A673 (cell line): Measurements from ENCODE around the gene RNF13. TPM values are rescaled to one million over a fixed set of nuclear protein-coding genes. Genes with fewer than 3 reads are reported as not detected.

Experiments used
- BruUV-seq: library from RNA; stranded (reverse); fragments of 400-500 nt; replicated peaks from 2 replicates; lab custom pipeline; 2021; lab: Mats Ljungman, UMichigan
- CTCF ChIA-PET: fragments of 300-600 bp; sonication (Branson Sonifier 250); formaldehyde crosslinking; loops from one replicate; lab custom pipeline; 2022; ENCODE audit warnings: antibody characterized with exemption; lab: Charles Lee
- POLR2A ChIA-PET: fragments of 300-600 bp; sonication (Branson Sonifier 250); formaldehyde crosslinking; loops from one replicate; lab custom pipeline; 2022; ENCODE audit warnings: antibody characterized with exemption; ENCODE audit not compliant: low non-redundant PET; lab: Charles Lee
- DNase-seq: peaks from one replicate; pipeline ENCODE4 v3.0.0-alpha.2; 2015; ENCODE audit warnings: low spot score
- H3K27ac ChIP-seq: fragments of 200-600 bp; sonication (generic); 2 replicates; pipeline ENCODE4 v1.5.1; 2016; ENCODE audit warnings: mixed run types, low read depth, mild to moderate bottlenecking, mixed read lengths, antibody characterized with exemption, low read length; ENCODE audit not compliant: poor library complexity, severe bottlenecking
- H3K27me3 ChIP-seq: fragments of 200-600 bp; sonication (generic); replicated peaks from 2 replicates; pipeline ENCODE4 v1.6.1; 2017; ENCODE audit warnings: mixed run types, low read depth, mild to moderate bottlenecking, mixed read lengths, antibody characterized with exemption, low read length; ENCODE audit not compliant: insufficient read depth, poor library complexity
- H3K36me3 ChIP-seq: fragments of 200-600 bp; sonication (generic); 2 replicates; pipeline ENCODE4 v1.6.1; 2016; ENCODE audit warnings: mixed run types, mild to moderate bottlenecking, mixed read lengths, antibody characterized with exemption, low read length; ENCODE audit not compliant: insufficient read depth, poor library complexity, severe bottlenecking
- H3K4me1 ChIP-seq: fragments of 200-600 bp; sonication (generic); 2 replicates; pipeline ENCODE4 v1.6.1; 2017; ENCODE audit warnings: mixed run types, mild to moderate bottlenecking, mixed read lengths, antibody characterized with exemption, low read length; ENCODE audit not compliant: insufficient read depth, poor library complexity, severe bottlenecking
- H3K4me3 ChIP-seq: fragments of 200-600 bp; sonication (generic); 2 replicates; pipeline ENCODE4 v1.5.1; 2016; ENCODE audit warnings: low read depth, mixed run types, mild to moderate bottlenecking, mixed read lengths, low read length; ENCODE audit not compliant: poor library complexity, severe bottlenecking
- H3K9me3 ChIP-seq: fragments of 200-600 bp; sonication (generic); 2 replicates; pipeline ENCODE4 v1.6.1; 2016; ENCODE audit warnings: mixed run types, low read depth, mild to moderate bottlenecking, mixed read lengths, antibody characterized with exemption, low read length; ENCODE audit not compliant: poor library complexity, severe bottlenecking
- EZH2 ChIP-seq: fragments of 200-600 bp; sonication (generic); IDR thresholded peaks from 2 replicates; pipeline ENCODE4 v1.6.1; 2017; ENCODE audit warnings: borderline replicate concordance, low read depth, mild to moderate bottlenecking, mixed read lengths, antibody characterized with exemption, low read length; ENCODE audit not compliant: poor library complexity, severe bottlenecking
- intact Hi-C: fragments of 100-400 bp; cut with micrococcal nuclease; formaldehyde crosslinking; loops from one replicate; pipeline ENCODE4 v1.10.0; 2022; ENCODE audit not compliant: unreplicated experiment
- total RNA-seq: library from RNA; stranded (reverse); gene quantifications from 2 replicates; pipeline ENCODE4 v1.2.3, GENCODE V29; 2021
- TF ChIP-seq, protein P1 (sequence below): fragments of 300-800, 200-600 bp; sonication (generic); conservative IDR thresholded peaks from 2 replicates; pipeline ENCODE4 v1.5.1; 2017; ENCODE audit warnings: low read depth, mild to moderate bottlenecking, antibody characterized with exemption, low read length, moderate library complexity, mixed read lengths

The RNF13 gene
- total RNA-seq, 1 experiment from 2014 or later, result 21.7 TPM

GRCh38 chr3:149909923-149910322, 96.9 kb downstream of the RNF13 start:
- ChIA-PET CTCF (no interaction called here), POLR2A (no interaction called here)
- DNase-seq, result no peak
- no peak for TF ChIP-seq EZH2
- TF ChIP-seq, protein P1, sequence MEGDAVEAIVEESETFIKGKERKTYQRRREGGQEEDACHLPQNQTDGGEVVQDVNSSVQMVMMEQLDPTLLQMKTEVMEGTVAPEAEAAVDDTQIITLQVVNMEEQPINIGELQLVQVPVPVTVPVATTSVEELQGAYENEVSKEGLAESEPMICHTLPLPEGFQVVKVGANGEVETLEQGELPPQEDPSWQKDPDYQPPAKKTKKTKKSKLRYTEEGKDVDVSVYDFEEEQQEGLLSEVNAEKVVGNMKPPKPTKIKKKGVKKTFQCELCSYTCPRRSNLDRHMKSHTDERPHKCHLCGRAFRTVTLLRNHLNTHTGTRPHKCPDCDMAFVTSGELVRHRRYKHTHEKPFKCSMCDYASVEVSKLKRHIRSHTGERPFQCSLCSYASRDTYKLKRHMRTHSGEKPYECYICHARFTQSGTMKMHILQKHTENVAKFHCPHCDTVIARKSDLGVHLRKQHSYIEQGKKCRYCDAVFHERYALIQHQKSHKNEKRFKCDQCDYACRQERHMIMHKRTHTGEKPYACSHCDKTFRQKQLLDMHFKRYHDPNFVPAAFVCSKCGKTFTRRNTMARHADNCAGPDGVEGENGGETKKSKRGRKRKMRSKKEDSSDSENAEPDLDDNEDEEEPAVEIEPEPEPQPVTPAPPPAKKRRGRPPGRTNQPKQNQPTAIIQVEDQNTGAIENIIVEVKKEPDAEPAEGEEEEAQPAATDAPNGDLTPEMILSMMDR, result no peak
- no TSS peak for BruUV-seq
- Histone ChIP-seq H3K4me1 (no peaks in the 10 kb centered on the region), H3K27ac (no peak overlapping the region), H3K9me3 (no peaks in the 10 kb centered on the region), H3K27me3 (no peaks in the 10 kb centered on the region), H3K4me3 (no peak overlapping the region), H3K36me3 (no peaks in the 10 kb centered on the region)
- intact Hi-C loops, result no loop called here

- TF ChIP-seq, protein P1, result no peak
- TF ChIP-seq EZH2, result no peak
- ChIA-PET CTCF (no interaction called here), POLR2A (no interaction called here)
- no peak for DNase-seq
- H3K4me1 ChIP-seq, result no peaks in the 10 kb centered on the region
- no peaks in the 10 kb centered on the region for H3K9me3 ChIP-seq
- H3K27me3 ChIP-seq, result no peaks in the 10 kb centered on the region
- H3K27ac ChIP-seq, result no peak overlapping the region
- no peaks in the 10 kb centered on the region for H3K36me3 ChIP-seq
- intact Hi-C loops, result no loop called here
- H3K4me3 ChIP-seq, result no peak overlapping the region
- no TSS peak for BruUV-seq
Observed at GRCh38 chr3:149917124-149917667, 104.2 kb downstream of the RNF13 start.

DNA sequence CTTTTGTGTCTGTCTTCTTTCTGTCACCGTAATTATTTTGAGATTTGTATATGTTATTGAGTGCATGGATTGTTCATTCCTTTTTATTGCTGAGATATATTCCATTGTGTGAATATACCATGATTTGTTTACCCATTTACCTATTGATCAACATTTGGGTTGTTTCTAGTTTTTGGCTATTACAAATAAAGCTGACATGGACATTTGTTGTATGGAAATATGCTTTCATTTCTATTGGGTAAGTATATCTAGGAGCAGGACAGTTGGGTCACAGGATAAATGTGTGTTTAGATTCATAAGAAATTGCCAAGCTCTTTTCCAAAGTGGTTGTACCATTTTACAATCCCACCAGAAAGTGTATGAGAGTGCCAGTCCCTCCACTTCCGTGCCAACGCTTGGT, 106.5 kb downstream of the RNF13 start:
- Histone ChIP-seq H3K36me3 (no peaks in the 10 kb centered on the region), H3K27me3 (no peaks in the 10 kb centered on the region), H3K27ac (no peak overlapping the region), H3K4me1 (no peaks in the 10 kb centered on the region), H3K4me3 (no peak overlapping the region), H3K9me3 (no peaks in the 10 kb centered on the region)
- intact Hi-C loops, result no loop called here
- DNase-seq, result no peak
- no peak for TF ChIP-seq EZH2
- TF ChIP-seq, protein P1, result no peak
- BruUV-seq, result no TSS peak
- ChIA-PET POLR2A (no interaction called here), CTCF (no interaction called here)
